Renal cortex interstitium (tissue), 11 donors: ENCODE measurements around the gene FGR. TPM values are rescaled to one million over a fixed set of nuclear protein-coding genes. Genes with fewer than 3 reads are reported as not detected.

Experiments used
- DNase-seq, 11 donors: peaks; one replicate each; pipeline ENCODE4 v3.0.0-alpha.2; 2013; ENCODE audit warnings: low read depth in 9 of 11, low spot score in 4 of 11; ENCODE audit errors: extremely low read depth in 1 of 11
- polyA plus RNA-seq, 3 donors: library from polyadenylated mRNA; unstranded; fragments of 120-200 nt; gene quantifications; one replicate each; pipeline ENCODE4 v1.2.1, GENCODE V29; 2013; ENCODE audit not compliant: insufficient read length in 3 of 3

The FGR gene
- polyA plus RNA-seq, 3 donors = 1.6 to 2.8 (median 2.1) TPM

DNA sequence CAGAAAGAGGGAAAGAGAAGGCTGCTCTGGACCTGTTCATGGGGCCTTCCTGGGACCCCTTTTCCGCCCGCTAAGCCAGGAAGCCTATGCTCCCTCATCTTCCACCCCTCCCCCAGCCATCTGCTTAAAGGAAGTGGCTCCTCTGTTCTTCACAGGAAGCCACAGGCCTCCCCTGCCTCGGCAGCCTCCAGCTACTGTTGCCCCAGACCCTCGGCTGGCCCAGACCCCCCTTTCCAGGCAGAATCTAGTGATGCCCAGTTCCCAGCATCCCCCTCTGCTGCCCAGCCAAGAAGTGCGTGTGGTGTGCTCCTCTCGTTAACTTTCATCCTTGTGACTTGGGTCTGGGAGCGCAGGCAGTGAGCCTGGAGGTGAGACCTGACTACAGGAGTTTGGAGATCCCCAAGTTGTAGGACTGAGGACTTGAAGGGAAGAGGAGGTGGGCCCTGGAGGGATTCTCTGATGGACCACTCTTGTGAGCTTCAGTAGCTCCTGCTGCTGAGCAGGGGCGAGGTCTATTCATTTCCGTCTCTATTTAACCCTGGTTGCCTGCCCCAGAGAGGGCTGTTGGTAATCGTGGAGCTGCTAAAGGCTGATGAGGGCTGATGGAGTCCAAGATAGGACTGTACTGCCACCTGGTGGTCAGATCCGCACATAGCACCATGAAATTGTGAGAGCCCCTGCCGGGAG is 27.9 kb upstream of the FGR start:
- peak; percentile 66 to 92 (median 81) for DNase-seq

DNA sequence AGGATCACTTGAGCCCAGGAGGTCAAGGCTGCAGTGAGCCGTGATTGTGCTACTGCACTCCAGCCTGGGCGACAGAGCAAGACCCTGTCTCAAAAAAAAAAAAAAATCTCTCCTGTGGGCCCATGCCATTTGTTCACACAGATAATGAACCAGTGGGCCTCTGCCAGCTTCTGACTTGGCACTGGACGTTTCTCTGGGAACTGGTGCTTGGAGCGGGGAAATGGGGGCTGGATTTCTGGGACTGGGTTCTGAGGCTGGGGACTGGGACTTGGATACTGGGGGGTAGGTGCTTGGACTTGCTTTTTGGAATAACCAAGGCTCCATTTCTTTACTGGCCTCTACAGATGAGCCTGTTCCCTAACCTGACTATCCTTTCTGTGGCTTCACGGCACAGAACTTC is 27.3 kb upstream of the FGR start:
- no peak for DNase-seq

DNA sequence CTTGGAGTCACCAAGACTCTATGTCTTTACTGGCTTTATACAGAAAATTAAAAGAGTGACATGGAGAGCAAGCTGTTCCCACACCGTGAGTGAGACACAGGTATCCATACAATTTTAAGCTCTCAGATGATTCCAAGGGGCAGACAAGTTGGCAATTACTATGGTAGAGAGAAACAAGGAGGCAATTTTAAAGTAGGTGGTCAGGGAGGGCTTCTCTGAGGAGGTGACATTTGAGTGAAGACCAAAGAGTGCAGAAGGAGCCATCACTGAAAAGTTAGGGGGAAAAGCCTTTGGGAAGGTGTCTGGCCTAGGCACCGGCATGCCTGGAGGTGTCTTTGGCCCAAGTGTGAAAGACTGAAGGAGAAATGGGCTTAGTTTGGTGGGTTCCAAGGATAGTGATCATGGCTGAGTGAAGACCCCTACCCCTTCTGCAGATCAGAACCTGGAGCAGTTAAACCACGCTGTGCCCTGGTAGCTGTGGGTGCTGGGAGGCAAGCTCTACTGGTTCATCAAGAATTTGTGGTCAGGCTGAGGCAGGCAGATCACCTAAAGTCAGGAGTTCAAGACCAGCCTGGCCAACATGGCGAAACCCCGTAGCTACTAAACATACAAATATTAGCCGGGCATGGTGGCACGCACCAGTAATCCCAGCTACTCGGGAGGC is 26.6 kb upstream of the FGR start:
- DNase-seq = no peak

DNA sequence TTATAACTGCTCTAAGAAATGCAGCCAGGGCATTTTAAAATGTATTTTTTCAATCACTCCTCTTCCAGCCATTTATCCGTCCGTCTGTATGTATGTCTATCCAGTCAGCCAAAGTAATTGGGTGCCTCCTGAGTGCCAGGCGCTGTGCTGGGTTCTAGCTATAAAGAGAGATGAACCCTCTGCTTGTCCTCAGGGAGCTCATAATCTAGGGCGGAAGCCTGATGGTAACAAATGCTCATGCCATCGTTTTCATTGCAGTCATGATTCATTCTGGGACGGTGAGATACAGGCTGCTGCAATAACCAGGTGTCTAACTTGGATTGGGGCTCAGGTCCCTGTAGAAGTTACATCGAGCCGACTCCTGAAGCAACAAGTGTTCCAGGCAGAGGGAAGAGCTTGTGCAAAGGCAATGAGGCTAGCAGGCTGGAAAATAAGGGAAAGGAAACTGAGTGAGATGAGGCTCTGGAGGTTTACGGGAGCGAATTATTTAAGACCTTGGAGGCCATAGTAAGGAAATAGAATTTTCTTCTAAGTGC is 25.4 kb upstream of the FGR start:
- no peak for DNase-seq

DNA sequence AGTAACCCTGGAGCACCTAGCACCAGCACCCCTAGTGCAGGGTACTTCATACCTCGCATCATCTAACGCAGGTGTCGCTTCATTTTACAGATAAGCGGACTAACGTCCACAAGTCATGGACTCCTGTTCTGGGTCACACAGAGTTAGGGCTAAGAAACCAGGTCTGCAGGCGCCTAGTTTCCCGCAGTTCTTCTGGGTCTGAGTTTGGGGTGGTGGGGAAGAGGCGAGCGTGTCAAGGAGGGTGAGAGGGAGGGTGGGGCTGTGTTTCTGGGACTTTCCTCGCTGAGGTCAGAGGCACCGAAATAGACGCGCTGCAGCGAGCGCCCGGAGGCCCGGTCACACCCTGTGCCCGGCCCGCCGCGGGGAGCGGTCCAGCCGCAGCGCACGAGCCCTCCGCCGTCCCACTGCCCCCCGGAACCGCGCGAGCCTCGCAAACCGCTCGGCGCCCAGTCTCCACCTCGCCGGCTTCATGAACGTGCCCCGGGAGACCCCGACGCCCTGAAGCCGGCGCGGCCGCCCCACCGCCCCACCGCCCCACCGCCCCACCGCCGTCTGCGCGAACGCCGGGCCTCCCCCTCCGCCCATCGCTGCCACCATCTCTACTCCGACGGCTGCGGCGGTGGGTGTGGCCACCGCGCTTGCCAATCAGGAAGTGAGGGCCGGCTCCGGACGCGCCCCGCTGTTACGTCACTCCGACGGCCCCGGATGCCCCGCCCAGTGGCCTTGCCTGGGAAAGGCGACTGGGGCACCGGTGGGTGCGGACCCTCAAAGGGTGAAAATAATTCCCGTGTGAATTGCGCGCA is 24.7 kb upstream of the FGR start:
- DNase-seq = peak in 9 of 11 donors; percentile 65 to 85 (median 78)

DNA sequence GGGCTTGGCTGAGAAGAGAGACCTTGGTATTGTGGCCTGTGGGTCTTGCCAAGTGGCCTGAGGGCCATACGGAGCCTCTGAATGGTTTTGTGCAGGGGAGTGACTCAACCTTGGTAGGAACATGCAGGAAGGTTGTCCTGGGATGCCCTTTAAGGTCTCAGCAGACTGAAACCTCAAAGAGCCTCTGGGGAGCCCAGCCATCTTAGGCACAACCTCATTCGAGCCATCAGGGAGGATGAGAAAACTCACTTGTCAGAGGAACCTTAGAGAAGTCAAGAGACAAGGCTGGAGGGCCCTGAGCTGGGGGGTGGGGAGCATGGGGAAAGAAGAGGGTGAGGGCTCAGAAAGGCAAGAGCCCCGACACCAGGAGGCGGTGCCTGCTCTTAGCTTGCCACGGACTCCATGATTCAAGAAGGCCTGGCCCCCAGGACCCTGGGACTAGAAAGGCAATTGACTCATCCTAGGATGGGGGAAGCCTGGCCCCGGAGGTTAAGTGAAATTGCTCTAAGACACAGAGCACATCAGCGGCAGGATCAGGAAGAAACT is 24.0 kb upstream of the FGR start:
- DNase-seq = no peak

DNA sequence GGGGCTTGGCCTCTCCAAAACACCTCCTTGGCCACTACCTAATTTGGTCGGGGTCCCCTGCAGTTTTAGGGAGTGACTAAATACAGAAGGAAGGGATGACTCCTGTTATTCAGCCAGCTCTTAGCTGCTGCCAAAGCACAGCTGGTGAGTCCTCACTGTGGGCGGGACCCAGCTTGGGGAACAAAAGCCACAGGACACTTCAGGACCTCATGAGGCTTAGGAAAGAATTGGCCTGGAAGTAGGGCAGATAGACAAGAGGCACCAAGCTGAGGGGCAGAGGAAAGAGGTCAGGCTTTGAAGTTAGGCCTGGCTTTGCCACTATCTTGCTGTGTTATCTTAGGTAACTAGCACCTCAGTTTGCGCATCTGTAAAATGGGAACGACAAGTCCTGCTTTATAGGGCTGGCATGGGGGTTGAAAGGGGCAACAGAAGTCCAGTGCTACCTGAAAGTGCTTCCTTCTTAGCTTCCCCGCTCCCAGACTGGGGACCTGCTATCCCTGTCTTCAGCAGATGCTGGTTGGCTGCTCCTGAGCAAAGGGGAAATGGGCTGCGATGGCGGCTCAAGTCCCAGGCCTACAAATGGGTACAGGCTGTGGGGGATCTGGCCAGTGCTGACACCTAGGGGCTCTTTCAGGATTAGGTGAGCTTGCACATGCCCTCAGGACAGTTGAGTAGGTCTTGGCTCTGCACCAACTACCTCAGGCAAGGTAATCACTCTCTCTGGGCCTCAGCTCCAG is 21.3 kb upstream of the FGR start:
- DNase-seq = no peak

DNA sequence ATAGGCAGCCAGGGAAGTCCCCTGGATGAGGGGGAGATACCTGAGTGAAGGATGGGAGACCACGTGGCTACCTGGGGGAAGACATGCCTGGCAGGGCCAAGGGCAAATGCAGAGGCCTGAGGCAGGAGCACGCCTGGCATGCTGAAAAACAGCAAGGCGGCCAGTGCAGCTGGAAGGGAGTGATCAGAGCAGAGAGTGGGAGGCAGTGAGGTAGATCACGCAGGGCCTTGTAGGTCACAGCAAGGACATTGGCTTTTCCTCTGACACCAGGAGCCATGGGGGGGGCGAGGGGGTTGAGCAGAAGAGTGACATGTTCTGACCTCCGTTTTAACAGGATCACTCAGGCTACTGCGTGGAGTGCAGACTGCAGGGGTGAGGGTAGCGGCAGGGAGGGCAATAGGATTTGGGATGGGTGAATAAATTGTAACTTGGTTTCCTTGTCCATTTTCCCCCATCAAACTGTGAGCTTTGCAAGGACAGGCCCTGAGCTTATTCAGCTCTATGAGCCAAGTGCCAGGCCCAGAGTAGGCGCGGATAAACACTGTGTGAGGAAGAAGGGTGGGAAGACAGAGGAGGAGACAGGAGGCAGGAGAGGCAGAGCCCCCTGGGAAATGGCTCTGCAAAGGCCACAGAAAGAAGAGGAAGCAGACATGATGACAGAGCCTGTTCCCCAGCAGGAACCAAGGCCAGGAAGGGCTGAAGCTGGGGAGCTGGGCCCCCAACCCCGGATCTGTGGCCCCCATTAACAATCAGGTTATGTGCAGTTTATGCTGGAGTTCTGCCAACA is 20.4 kb upstream of the FGR start:
- DNase-seq = no peak

DNA sequence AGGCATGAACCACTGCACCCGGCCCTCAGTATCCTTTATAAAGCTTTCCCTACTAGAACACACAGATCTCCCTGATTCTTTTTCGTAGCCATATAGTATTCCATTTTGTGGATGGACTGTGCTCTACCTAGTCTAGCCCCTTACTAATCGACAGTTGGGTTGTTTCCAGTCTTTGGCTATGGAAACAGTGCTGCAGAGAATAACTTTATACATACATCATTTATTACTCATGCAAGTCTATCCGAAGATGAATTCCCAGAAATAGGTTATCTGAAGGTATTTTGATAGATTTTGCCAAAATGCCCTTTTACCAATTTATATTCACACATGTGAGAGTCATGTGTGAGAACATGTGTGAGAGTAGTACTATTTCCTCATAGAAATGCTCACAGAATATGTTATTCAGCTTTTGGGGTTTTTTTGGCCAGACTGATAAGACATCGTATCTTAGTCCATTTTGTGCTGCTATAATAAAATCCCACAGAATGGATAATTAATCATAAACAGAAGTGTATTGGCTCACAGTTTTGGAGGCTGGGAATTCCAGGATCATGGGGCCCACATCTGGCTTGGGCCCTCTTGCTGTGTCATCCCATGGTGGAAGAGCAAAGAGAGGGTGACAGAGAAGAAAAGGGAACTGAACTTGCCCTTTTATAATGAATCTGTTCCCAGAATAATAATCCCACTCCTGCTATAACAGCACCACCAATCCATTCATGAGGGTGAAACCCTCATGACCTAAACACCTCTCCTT is 17.3 kb upstream of the FGR start:
- no peak for DNase-seq

DNA sequence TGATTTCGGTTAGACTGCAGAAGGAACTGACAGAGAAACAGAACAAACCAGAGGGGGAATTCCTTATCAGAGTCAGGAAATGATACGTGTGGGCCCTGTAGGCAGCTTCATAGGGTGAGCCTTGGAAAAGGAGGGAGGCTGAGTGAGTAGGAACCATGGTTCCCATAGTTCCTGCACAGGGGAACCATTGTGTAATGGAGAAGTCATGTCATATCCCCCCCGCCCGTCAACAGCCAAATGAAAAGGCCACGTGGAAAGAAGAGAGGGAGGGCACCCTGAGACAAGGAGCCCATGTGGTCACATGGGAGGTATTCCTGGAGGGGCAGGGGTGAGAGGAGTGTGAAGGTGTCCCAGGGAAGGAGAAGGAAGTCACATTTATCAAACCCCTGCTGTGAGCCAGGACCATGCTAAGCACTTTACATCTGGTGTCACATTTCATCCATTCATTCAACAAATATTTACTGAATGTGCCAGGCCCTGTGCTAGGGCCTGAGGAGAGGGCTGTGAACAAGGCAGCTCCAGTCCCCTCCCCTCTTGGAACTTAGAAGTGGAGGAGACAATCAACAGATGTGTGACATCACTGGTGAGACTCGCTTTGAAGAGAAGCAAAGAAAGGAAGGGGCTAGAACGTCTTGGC is 15.7 kb upstream of the FGR start:
- no peak for DNase-seq

DNA sequence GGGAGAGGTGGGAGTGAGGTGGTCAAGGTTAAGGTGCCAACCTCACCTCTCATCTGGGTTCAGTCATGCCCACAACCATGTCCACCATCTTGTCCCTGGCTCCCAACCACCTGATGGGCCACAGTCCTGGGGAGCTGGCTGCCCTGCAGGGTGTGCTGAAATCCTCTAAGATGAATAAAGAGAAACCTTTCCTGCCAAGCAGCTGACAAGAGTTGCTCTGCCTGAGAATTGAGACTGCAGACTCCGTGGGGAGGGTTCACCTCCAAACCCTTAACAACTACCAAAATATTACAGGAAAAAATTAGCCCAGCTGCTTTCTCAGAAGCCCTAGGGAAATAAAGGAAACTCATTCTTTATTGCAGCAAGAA is 15.2 kb upstream of the FGR start:
- no peak for DNase-seq

DNA sequence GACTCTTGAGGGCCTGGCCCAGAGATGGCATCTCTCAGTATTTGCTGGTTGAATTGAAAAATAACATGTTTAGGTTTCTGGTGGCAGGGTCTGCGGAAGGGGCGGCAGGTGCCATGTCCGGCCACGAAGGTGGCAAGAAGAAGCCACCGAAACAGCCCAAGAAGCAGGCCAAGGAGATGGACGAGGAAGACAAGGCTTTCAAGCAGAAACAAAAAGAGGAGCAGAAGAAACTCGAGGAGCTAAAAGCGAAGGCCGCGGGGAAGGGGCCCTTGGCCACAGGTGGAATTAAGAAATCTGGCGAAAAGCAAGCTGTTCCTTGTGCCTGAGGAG is 14.3 kb upstream of the FGR start:
- no peak for DNase-seq

DNA sequence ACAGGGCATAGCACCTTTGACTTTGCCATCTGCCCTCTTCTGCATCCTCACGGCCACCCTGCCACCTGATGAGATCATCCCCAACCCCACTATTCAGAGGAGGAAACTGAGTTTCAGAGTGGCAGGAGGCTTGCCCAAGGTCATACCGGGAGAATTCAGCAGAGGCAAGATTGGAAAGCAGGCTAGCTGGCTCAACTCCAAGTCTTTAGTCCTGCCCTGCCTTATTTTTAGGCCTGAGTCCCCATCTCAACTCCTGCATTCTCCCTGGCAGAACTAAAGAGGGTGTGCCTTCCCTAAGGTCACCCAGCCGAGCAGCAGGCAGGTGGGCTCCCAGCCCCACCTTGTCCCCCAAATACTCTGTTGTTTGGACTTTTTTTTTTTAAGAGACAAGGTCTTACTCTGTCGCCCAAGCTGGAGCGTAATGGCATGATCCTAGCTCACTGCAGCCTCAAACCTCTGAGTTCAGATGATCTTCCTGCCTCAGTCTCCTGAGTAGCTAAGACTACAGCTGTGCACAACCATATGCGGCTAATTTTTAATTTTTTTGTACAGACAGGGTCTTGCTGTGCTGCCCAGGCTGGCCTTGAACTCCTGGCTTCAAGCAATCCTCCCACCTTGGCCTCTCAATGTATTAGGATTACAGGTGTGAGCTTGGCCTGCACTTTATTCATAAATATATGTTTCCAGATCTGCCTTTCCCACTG is 13.8 kb upstream of the FGR start:
- no peak for DNase-seq

DNA sequence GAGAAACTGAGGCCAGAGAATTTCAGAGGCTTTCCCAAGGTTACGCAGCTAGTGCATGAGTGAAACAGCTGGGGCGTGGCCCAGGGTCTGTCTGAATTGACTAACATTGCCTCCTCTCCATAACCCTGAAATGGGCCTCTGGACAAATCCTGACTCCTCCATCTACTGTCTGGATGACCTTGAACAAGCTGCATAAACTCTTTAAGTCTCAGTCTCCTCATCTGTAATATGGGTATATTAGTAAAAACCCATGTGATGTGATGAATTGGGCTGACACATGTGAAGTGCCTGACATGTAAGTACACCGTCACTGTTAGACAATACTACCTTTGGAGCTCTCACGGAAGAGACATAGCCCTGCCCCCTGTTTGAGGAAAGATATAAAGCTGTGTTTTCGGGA is 12.3 kb upstream of the FGR start:
- DNase-seq = no peak

DNA sequence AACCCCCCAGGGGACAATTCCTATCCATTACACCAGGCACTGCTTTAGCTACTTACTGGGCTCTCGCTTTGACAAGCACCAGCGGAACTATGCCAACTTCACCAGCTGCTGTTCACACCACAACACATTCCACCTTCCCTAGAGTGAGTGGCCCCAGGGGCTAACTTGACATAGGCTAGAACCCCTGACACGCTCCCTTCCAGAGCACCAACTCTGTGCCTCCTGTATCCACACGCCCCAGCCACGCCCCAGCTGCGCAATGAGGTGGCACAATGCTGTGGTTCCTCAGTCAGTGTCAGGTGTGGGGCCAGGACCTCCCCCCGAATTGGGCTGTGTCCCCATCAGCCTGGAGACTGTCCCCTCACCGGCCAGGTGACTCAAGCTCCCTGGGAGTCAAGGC is 11.7 kb upstream of the FGR start:
- DNase-seq = no peak

DNA sequence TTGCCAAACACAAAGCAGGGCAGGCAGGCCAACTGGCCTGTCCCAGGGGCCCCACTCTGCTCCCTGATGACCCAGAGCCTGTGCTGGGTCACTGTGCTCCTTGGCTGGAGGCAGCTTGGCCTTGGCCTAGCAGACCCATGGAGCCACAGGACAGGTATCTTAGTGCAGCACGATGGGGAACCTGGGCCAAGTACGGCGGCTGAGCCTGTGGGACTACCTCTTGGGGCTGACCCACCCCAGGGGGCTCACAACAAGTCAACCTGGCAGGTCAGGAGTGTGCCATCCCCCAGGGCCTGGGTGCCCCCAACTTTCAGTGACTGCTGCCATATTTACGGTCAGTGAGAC is 10.1 kb upstream of the FGR start:
- no peak for DNase-seq
